ENCODE results near the gene PDE3B. TPM values are rescaled to one million over a fixed set of nuclear protein-coding genes. Genes with fewer than 3 reads are reported as not detected.

The PDE3B gene
- polyA plus RNA-seq, 1 donor (not counting 4 experiments of a cell fraction or from before 2014, with no cell fraction given), result 0.01 TPM

DNA sequence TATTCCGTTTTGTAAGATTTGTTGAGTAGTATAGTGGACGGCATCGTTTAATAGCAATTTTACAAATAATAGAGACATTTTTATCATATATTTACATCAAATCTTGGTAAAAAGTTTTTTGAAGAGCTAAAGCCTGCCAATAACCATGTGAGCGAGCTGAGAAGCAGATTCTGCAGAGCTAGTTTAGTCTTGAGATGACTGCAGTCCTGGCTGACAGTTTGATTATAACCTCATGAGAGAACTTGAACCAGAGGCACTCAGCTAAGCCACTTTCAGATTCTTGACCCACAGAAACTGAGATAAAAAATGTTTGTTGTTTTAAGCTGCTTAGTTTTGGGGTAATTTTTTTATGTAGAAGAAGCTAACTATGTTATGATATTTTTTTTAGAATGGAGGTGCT lies 78.9 kb downstream of the PDE3B start:
- Histone ChIP-seq H2AFZ (ENCODE audit: control insufficient read depth, low read length) (no peak overlapping the region), H3K4me1 (ENCODE audit: control insufficient read depth, extremely low read depth, insufficient read depth, low read length) (no peaks in the 10 kb centered on the region), H3K27me3 (ENCODE audit: control insufficient read depth, extremely low read depth, insufficient read depth, low read length) (no peaks in the 10 kb centered on the region), H4K20me1 (ENCODE audit: control insufficient read depth, extremely low read depth, insufficient read depth, low read length) (no peaks in the 10 kb centered on the region), H3K4me3 (ENCODE audit: control insufficient read depth in 2 of 3, extremely low read depth in 1 of 3, insufficient read depth in 2 of 3, low read depth in 1 of 3, low read length in 3 of 3) (no peak overlapping the region), H3K9me1 (ENCODE audit: control insufficient read depth, extremely low read depth, insufficient read depth, low read length) (no peaks in the 10 kb centered on the region), H3K9ac (ENCODE audit: control insufficient read depth, extremely low read depth, insufficient read depth, low read length) (no peak overlapping the region), H3K9me3 (ENCODE audit: control insufficient read depth, low read depth, low read length) (no peaks in the 10 kb centered on the region), H3K27ac (ENCODE audit: control insufficient read depth, insufficient read depth, low read length) (no peak overlapping the region), H3K4me2 (ENCODE audit: control insufficient read depth, extremely low read depth, insufficient read depth, low read depth, low read length) (no peak overlapping the region), H3K79me2 (ENCODE audit: control insufficient read depth, insufficient read depth, low read length) (no peaks in the 10 kb centered on the region), H3K36me3 (ENCODE audit: control insufficient read depth in 2 of 2, extremely low read depth in 1 of 2, insufficient read depth in 2 of 2, low read length in 2 of 2) (no peaks in the 10 kb centered on the region)
- DNase-seq (ENCODE audit: low read depth, low spot score) (no peak), FAIRE-seq (no peak)
- dilution Hi-C loops (cut with MboI; ENCODE audit: extremely low pct_ligation_motif_present, low sequenced_read_pairs), result no loop called here
- TF ChIP-seq, protein P1, sequence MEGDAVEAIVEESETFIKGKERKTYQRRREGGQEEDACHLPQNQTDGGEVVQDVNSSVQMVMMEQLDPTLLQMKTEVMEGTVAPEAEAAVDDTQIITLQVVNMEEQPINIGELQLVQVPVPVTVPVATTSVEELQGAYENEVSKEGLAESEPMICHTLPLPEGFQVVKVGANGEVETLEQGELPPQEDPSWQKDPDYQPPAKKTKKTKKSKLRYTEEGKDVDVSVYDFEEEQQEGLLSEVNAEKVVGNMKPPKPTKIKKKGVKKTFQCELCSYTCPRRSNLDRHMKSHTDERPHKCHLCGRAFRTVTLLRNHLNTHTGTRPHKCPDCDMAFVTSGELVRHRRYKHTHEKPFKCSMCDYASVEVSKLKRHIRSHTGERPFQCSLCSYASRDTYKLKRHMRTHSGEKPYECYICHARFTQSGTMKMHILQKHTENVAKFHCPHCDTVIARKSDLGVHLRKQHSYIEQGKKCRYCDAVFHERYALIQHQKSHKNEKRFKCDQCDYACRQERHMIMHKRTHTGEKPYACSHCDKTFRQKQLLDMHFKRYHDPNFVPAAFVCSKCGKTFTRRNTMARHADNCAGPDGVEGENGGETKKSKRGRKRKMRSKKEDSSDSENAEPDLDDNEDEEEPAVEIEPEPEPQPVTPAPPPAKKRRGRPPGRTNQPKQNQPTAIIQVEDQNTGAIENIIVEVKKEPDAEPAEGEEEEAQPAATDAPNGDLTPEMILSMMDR (optimal IDR thresholded peaks at IDR 0.05 in 1 of 3, IDR thresholded peaks at IDR 0.05 in 1 of 3, conservative IDR thresholded peaks at IDR 0.05 in 1 of 3; ENCODE audit: extremely low read depth in 1 of 3, insufficient read depth in 2 of 3, low read length in 3 of 3), result no peak
- TF ChIP-seq EZH2 (IDR thresholded peaks at IDR 0.05; ENCODE audit: low read length), result no peak

DNA sequence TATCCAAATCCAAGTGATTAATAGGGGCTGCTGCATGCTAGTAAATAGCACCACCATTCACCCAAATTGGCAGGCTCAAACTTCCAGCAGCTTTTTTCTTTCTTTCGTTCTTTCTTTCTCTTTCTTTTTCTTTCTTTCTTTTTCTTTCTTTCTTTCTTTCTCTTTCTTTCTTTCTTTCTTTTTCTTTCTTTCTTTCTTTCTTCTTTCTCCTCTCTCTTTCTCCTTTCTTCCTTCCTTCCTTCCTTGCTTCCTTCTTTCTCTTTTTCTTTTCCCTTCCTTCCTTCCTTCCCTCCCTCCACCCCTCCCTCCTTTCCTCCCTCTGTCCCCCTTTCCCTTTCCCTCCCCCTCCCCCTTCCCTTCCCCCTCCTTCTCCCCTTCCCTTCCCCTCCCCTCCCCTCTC lies 81.5 kb downstream of the PDE3B start:
- H3K4me2 ChIP-seq (ENCODE audit: control insufficient read depth, extremely low read depth, insufficient read depth, low read depth, low read length), result no peak overlapping the region
- dilution Hi-C loops (cut with MboI; ENCODE audit: extremely low pct_ligation_motif_present, low sequenced_read_pairs), result no loop called here
- no peak overlapping the region for H3K27ac ChIP-seq (ENCODE audit: control insufficient read depth, insufficient read depth, low read length)
- no peaks in the 10 kb centered on the region for H3K79me2 ChIP-seq (ENCODE audit: control insufficient read depth, insufficient read depth, low read length)
- H3K4me1 ChIP-seq (ENCODE audit: control insufficient read depth, extremely low read depth, insufficient read depth, low read length), result no peaks in the 10 kb centered on the region
- no peak for FAIRE-seq
- H3K36me3 ChIP-seq (ENCODE audit: control insufficient read depth in 2 of 2, extremely low read depth in 1 of 2, insufficient read depth in 2 of 2, low read length in 2 of 2), result no peaks in the 10 kb centered on the region
- H4K20me1 ChIP-seq (ENCODE audit: control insufficient read depth, extremely low read depth, insufficient read depth, low read length), result no peaks in the 10 kb centered on the region
- H3K4me3 ChIP-seq (ENCODE audit: control insufficient read depth in 2 of 3, extremely low read depth in 1 of 3, insufficient read depth in 2 of 3, low read depth in 1 of 3, low read length in 3 of 3), result no peak overlapping the region
- H3K9me3 ChIP-seq (ENCODE audit: control insufficient read depth, low read depth, low read length), result no peaks in the 10 kb centered on the region
- no peaks in the 10 kb centered on the region for H3K27me3 ChIP-seq (ENCODE audit: control insufficient read depth, extremely low read depth, insufficient read depth, low read length)
- no peak overlapping the region for H2AFZ ChIP-seq (ENCODE audit: control insufficient read depth, low read length)
- TF ChIP-seq, protein P1 (optimal IDR thresholded peaks at IDR 0.05 in 1 of 3, IDR thresholded peaks at IDR 0.05 in 1 of 3, conservative IDR thresholded peaks at IDR 0.05 in 1 of 3; ENCODE audit: extremely low read depth in 1 of 3, insufficient read depth in 2 of 3, low read length in 3 of 3), result no peak
- no peak for TF ChIP-seq EZH2 (IDR thresholded peaks at IDR 0.05; ENCODE audit: low read length)
- no peak for DNase-seq (ENCODE audit: low read depth, low spot score)
- no peaks in the 10 kb centered on the region for H3K9me1 ChIP-seq (ENCODE audit: control insufficient read depth, extremely low read depth, insufficient read depth, low read length)
- H3K9ac ChIP-seq (ENCODE audit: control insufficient read depth, extremely low read depth, insufficient read depth, low read length), result no peak overlapping the region

All from keratinocyte (primary cell).